ENCODE measurements around the gene WNT7A. TPM values are rescaled to one million over a fixed set of nuclear protein-coding genes. Genes with fewer than 3 reads are reported as not detected.

WNT7A gene
- total and polyA plus RNA-seq, 2 donors (not counting 3 experiments of a cell fraction or from before 2014, with no cell fraction given), result not detected

- Histone ChIP-seq H3K27me3 (ENCODE audit: control insufficient read depth in 2 of 2, insufficient read depth in 2 of 2, low read length in 2 of 2) (no peaks in the 10 kb centered on the region), H3K9me1 (replicated peaks; ENCODE audit: control insufficient read depth, extremely low read depth, insufficient read depth, low read length) (no peaks in the 10 kb centered on the region), H3K9me3 (replicated peaks; ENCODE audit: control insufficient read depth, insufficient read depth, low read length) (no peaks in the 10 kb centered on the region), H3K27ac (ENCODE audit: insufficient read depth, low read depth, low read length) (no peak overlapping the region), H4K20me1 (replicated peaks; ENCODE audit: control insufficient read depth, extremely low read depth, insufficient read depth, low read length) (no peaks in the 10 kb centered on the region), H3K79me2 (ENCODE audit: control insufficient read depth, insufficient read depth, low read length) (no peaks in the 10 kb centered on the region), H3K4me2 (ENCODE audit: insufficient read depth, low read length) (no peak overlapping the region), H3K36me3 (ENCODE audit: control insufficient read depth in 2 of 2, extremely low read depth in 1 of 2, insufficient read depth in 2 of 2, low read length in 2 of 2) (no peaks in the 10 kb centered on the region), H3K9ac (replicated peaks; ENCODE audit: extremely low read depth, insufficient read depth, low read length) (no peak overlapping the region), H3K4me1 (ENCODE audit: control insufficient read depth, extremely low read depth, insufficient read depth, low read length) (no peaks in the 10 kb centered on the region), H2AFZ (ENCODE audit: low read depth, low read length) (no peak overlapping the region), H3K4me3 (replicated peaks in 1 of 3; ENCODE audit: insufficient read depth in 1 of 3, low read depth in 1 of 3, low read length in 3 of 3) (no peak overlapping the region)
- FAIRE-seq, result no peak
- ChIA-PET CTCF (no interaction called here), POLR2A (no interaction called here)
- intact Hi-C loops (cut with micrococcal nuclease), result no loop called here
- no TSS peak for BruUV-seq (replicated peaks)
- TF ChIP-seq MYC (IDR thresholded peaks at IDR 0.05; ENCODE audit: low read depth, low read length) (no peak), FOS (IDR thresholded peaks at IDR 0.05; ENCODE audit: borderline replicate concordance, insufficient read depth, low read length) (no peak), GATA2 (IDR thresholded peaks at IDR 0.05; ENCODE audit: insufficient read depth, insufficient read length, low read depth, low read length) (no peak), CTCF (IDR thresholded peaks at IDR 0.05; ENCODE audit: extremely low read depth in 1 of 2, insufficient read depth in 1 of 2, low read depth in 1 of 2, low read length in 2 of 2) (no peak), POLR2AphosphoS5 (IDR thresholded peaks at IDR 0.05; ENCODE audit: insufficient read depth, low read depth, low read length) (no peak), POLR2A (IDR thresholded peaks at IDR 0.05; ENCODE audit: low read depth, low read length) (no peak), EZH2 (IDR thresholded peaks at IDR 0.05; ENCODE audit: borderline replicate concordance, low read depth, low read length, severe bottlenecking) (no peak), JUN (IDR thresholded peaks at IDR 0.05; ENCODE audit: borderline replicate concordance, insufficient read depth, insufficient read length, low read depth) (no peak)
- TF ChIP-seq, protein P1, sequence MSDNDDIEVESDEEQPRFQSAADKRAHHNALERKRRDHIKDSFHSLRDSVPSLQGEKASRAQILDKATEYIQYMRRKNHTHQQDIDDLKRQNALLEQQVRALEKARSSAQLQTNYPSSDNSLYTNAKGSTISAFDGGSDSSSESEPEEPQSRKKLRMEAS (IDR thresholded peaks at IDR 0.05; ENCODE audit: insufficient read depth, insufficient read length), result no peak
- no peak for DNase-seq (ENCODE audit: low read depth, low spot score)
- dilution Hi-C loops (cut with MboI; ENCODE audit: extremely low pct_ligation_motif_present, low sequenced_read_pairs), result no loop called here
These were observed 47.4 kb upstream of the WNT7A start for GRCh38 chr3:13927295-13927694.
